ENCODE results near the gene CACNA1E.

Gene CACNA1E

DNA sequence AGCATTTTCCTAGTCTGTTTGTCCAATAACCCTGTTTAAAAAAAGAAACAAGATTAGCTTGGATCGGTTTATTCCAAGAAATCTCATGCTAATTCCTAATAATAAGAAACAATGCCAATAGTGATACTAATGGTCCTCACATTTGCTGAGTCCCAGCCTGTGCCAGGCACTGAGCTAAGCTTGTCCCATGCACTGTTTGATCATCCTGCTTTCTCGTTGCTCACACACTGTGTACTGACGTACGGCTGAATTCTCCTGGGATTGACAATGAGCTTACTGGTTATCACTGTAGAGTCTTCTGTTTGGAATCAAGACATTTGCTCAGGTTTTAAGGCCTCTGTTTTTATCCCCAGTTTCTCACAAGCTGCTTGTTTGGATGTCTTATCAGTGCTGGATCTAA is 71.1 kb downstream of the CACNA1E start:
- no peaks in the 10 kb centered on the region for H3F3A ChIP-seq (ENCODE audit: low read depth)
- no peaks in the 10 kb centered on the region for H3K36me3 ChIP-seq (ENCODE audit: insufficient read depth, low read length)
- no peaks in the 10 kb centered on the region for H3K9me3 ChIP-seq (ENCODE audit: insufficient read depth, low read depth, low read length)
- no peaks in the 10 kb centered on the region for H3K9me2 ChIP-seq (replicated peaks; ENCODE audit: low read depth, low read length)
- no peaks in the 10 kb centered on the region for H4K20me1 ChIP-seq (ENCODE audit: insufficient read depth, low read length, poor library complexity, severe bottlenecking)
- no peaks in the 10 kb centered on the region for H3K27me3 ChIP-seq (ENCODE audit: insufficient read depth, low read length, poor library complexity, severe bottlenecking)
- TF ChIP-seq, protein P1, sequence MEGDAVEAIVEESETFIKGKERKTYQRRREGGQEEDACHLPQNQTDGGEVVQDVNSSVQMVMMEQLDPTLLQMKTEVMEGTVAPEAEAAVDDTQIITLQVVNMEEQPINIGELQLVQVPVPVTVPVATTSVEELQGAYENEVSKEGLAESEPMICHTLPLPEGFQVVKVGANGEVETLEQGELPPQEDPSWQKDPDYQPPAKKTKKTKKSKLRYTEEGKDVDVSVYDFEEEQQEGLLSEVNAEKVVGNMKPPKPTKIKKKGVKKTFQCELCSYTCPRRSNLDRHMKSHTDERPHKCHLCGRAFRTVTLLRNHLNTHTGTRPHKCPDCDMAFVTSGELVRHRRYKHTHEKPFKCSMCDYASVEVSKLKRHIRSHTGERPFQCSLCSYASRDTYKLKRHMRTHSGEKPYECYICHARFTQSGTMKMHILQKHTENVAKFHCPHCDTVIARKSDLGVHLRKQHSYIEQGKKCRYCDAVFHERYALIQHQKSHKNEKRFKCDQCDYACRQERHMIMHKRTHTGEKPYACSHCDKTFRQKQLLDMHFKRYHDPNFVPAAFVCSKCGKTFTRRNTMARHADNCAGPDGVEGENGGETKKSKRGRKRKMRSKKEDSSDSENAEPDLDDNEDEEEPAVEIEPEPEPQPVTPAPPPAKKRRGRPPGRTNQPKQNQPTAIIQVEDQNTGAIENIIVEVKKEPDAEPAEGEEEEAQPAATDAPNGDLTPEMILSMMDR (conservative IDR thresholded peaks at IDR 0.05; ENCODE audit: low read length): no peak
- no peak for TF ChIP-seq EZH2phosphoT487 (IDR thresholded peaks at IDR 0.05; ENCODE audit: borderline replicate concordance)
- no peak overlapping the region for H3K4me3 ChIP-seq (ENCODE audit: low read length, poor library complexity, severe bottlenecking)
- no peaks in the 10 kb centered on the region for H3K4me1 ChIP-seq (ENCODE audit: insufficient read depth, low read length, poor library complexity, severe bottlenecking)
- no peak overlapping the region for H2AFZ ChIP-seq (ENCODE audit: low read length)
- H3K79me2 ChIP-seq (ENCODE audit: insufficient read depth, low read length): no peaks in the 10 kb centered on the region
- no peak overlapping the region for H3K9ac ChIP-seq (ENCODE audit: low read depth, low read length, poor library complexity, severe bottlenecking)
- H3K4me2 ChIP-seq (ENCODE audit: low read depth, low read length, poor library complexity, severe bottlenecking): no peak overlapping the region

DNA sequence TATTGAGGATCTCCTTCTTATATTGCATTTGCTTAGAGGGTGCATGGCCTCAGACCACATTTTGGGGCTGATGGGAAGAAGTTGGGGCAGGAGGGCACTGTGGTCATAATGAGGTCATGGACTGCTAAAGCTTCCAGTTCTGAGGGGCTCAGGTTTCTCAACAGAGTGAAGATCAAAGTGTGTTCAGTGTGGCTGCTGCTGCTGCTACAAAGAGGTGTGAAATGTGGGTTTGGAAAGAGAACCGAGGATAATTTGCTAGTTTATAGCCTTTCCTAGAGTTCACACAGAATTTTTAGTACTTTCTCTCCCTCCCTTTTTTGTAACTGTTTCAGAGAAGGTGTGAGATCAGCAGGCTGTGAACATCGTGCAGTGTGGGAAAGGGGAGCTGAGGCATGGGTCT is 73.3 kb downstream of the CACNA1E start:
- no peaks in the 10 kb centered on the region for H3K9me2 ChIP-seq (replicated peaks; ENCODE audit: low read depth, low read length)
- no peaks in the 10 kb centered on the region for H3K36me3 ChIP-seq (ENCODE audit: insufficient read depth, low read length)
- H3K27me3 ChIP-seq (ENCODE audit: insufficient read depth, low read length, poor library complexity, severe bottlenecking): no peaks in the 10 kb centered on the region
- no peaks in the 10 kb centered on the region for H4K20me1 ChIP-seq (ENCODE audit: insufficient read depth, low read length, poor library complexity, severe bottlenecking)
- H3K9ac ChIP-seq (ENCODE audit: low read depth, low read length, poor library complexity, severe bottlenecking): no peak overlapping the region
- no peaks in the 10 kb centered on the region for H3K9me3 ChIP-seq (ENCODE audit: insufficient read depth, low read depth, low read length)
- no peak overlapping the region for H3K4me3 ChIP-seq (ENCODE audit: low read length, poor library complexity, severe bottlenecking)
- H3K79me2 ChIP-seq (ENCODE audit: insufficient read depth, low read length): no peaks in the 10 kb centered on the region
- H3K4me1 ChIP-seq (ENCODE audit: insufficient read depth, low read length, poor library complexity, severe bottlenecking): no peaks in the 10 kb centered on the region
- no peak overlapping the region for H3K4me2 ChIP-seq (ENCODE audit: low read depth, low read length, poor library complexity, severe bottlenecking)
- no peak overlapping the region for H2AFZ ChIP-seq (ENCODE audit: low read length)
- no peak for TF ChIP-seq EZH2phosphoT487 (IDR thresholded peaks at IDR 0.05; ENCODE audit: borderline replicate concordance)
- TF ChIP-seq, protein P1 (conservative IDR thresholded peaks at IDR 0.05; ENCODE audit: low read length): no peak
- no peaks in the 10 kb centered on the region for H3F3A ChIP-seq (ENCODE audit: low read depth)

DNA sequence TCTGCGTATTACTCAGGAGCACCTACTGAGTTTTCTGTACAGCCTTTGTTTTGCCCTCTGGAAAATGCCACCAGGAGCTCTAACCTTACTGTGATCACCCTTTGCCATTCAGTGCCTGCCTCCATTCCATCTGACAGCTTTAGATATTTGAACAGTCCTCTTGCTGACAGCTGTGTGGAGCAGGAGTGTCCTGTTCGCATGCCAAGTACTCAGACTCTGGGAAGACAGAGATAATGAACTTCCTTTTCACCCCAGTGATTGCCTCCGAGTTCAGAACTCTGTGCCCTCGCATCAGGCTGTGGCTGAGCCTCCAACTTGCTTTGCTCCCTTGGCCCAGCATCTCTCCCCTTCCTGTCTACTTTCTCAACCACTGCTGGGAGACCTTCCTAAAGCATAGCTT is 74.0 kb downstream of the CACNA1E start:
- Histone ChIP-seq H3K36me3 (ENCODE audit: insufficient read depth, low read length) (no peaks in the 10 kb centered on the region), H3K9ac (ENCODE audit: low read depth, low read length, poor library complexity, severe bottlenecking) (no peak overlapping the region), H3K9me2 (replicated peaks; ENCODE audit: low read depth, low read length) (no peaks in the 10 kb centered on the region), H3K4me3 (ENCODE audit: low read length, poor library complexity, severe bottlenecking) (no peak overlapping the region), H4K20me1 (ENCODE audit: insufficient read depth, low read length, poor library complexity, severe bottlenecking) (no peaks in the 10 kb centered on the region), H3K79me2 (ENCODE audit: insufficient read depth, low read length) (no peaks in the 10 kb centered on the region), H3F3A (ENCODE audit: low read depth) (no peaks in the 10 kb centered on the region), H3K4me1 (ENCODE audit: insufficient read depth, low read length, poor library complexity, severe bottlenecking) (no peaks in the 10 kb centered on the region), H3K27me3 (ENCODE audit: insufficient read depth, low read length, poor library complexity, severe bottlenecking) (no peaks in the 10 kb centered on the region), H3K4me2 (ENCODE audit: low read depth, low read length, poor library complexity, severe bottlenecking) (no peak overlapping the region), H3K9me3 (ENCODE audit: insufficient read depth, low read depth, low read length) (no peaks in the 10 kb centered on the region), H2AFZ (ENCODE audit: low read length) (no peak overlapping the region)
- TF ChIP-seq, protein P1 (conservative IDR thresholded peaks at IDR 0.05; ENCODE audit: low read length): no peak
- TF ChIP-seq EZH2phosphoT487 (IDR thresholded peaks at IDR 0.05; ENCODE audit: borderline replicate concordance): no peak

Data from Loucy (cell line).